Central memory CD8-positive, alpha-beta T cell (primary cell): Measurements from ENCODE around the gene TCERG1.

Experiments
- ATAC-seq: fragments of 150-1000 bp; cut with Tn5 transposase; replicated peaks from 2 replicates; pipeline ENCODE4 v1.10.0; 2022; ENCODE audit warnings: mild to moderate bottlenecking, moderate FRiP score, moderate number of reproducible peaks; ENCODE audit not compliant: poor library complexity, severe bottlenecking; ENCODE audit errors: extremely low read depth
- DNase-seq, 2 donors: peaks; one replicate each; pipeline ENCODE4 v3.0.0; 2021; ENCODE audit warnings: low spot score in 2 of 2
- H3K27ac Mint-ChIP-seq: one replicate; pipeline ENCODE4 v1.8.0; 2022; ENCODE audit warnings: low read depth, mild to moderate bottlenecking, moderate library complexity, mixed read lengths
- H3K27me3 Mint-ChIP-seq: one replicate; pipeline ENCODE4 v1.8.0; 2022; ENCODE audit warnings: mixed read lengths
- H3K36me3 Mint-ChIP-seq: one replicate; pipeline ENCODE4 v1.8.0; 2022; ENCODE audit warnings: mild to moderate bottlenecking, moderate library complexity, mixed read lengths; ENCODE audit not compliant: insufficient read depth
- H3K4me1 Mint-ChIP-seq: one replicate; pipeline ENCODE4 v1.8.0; 2022; ENCODE audit warnings: mixed read lengths
- H3K4me3 Mint-ChIP-seq: one replicate; pipeline ENCODE4 v1.8.0; 2022; ENCODE audit warnings: mild to moderate bottlenecking, moderate library complexity, mixed read lengths
- H3K9me3 Mint-ChIP-seq: one replicate; pipeline ENCODE4 v1.8.0; 2022; ENCODE audit warnings: mixed read lengths

TCERG1 gene

DNA sequence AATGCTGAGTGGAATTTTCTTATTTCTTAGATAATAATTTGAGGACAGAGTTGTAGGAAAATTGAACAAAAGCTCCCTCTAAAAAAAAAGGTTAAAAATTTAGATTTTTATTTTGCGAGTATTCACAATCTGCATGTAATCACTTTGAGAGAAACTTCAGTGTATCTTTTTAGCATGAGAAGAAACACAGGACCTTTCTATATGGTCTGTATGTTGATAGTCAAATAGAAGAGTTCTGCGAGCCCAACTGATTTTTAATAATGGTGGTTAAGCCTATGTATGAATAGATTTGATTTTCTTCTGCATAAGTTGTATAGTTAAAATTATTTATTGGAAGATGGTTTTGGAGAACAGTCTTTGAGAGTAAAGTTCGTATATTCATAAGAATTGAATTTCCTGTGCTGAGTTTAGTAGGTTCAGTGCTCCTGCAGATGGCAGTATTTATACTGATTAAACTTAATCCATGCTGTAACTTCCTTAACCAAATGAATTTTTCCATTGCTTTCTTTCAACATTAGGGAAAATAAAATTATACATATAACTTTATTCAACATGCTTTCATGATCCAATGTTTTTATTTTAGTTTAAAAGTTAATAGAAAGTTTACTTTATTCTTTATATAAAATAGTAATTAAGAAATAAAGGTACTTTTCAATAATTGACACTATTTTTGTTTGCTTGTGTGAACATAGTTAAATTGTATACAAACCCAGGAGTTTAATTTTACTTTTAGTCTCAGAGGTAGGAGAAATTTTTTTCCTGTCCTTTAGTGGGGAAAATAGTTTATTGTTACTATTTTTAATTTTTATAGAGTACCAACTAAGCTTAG lies 19.6 kb downstream of the TCERG1 start:
- H3K4me1 Mint-ChIP-seq, result peaks cover 37% of the 10 kb centered on the region
- ATAC-seq (no peak), DNase-seq (no peak)
- peak overlapping the region; percentile 3 for H3K27ac Mint-ChIP-seq
- H3K27me3 Mint-ChIP-seq, result no peaks in the 10 kb centered on the region
- H3K4me3 Mint-ChIP-seq, result no peak overlapping the region
- H3K9me3 Mint-ChIP-seq, result no peaks in the 10 kb centered on the region
- peaks cover 65% of the 10 kb centered on the region for H3K36me3 Mint-ChIP-seq

DNA sequence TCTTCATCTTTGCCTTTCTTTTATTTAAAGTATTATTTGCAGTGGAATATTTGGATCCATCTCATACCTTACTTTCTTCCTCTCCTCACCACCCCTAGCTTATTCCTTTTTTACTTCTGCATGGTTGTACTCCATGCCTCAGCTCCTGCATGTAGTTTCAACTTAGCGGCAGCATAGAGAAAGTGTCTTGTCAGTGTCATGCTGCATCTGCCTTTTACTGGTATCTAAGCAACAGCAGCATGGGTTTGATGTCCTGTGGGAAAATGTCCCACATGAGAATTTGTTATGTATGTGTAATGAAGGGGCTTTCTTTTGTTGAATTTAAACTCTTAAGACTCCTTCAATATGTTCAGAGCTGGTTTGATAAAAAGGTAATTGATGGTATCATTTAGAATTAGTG lies 20.6 kb downstream of the TCERG1 start:
- DNase-seq (no peak), ATAC-seq (no peak)
- Mint-ChIP-seq H3K9me3 (no peaks in the 10 kb centered on the region), H3K27ac (no peak overlapping the region), H3K4me3 (no peak overlapping the region), H3K36me3 (peaks cover 72% of the 10 kb centered on the region), H3K27me3 (no peaks in the 10 kb centered on the region), H3K4me1 (peaks cover 34% of the 10 kb centered on the region)

DNA sequence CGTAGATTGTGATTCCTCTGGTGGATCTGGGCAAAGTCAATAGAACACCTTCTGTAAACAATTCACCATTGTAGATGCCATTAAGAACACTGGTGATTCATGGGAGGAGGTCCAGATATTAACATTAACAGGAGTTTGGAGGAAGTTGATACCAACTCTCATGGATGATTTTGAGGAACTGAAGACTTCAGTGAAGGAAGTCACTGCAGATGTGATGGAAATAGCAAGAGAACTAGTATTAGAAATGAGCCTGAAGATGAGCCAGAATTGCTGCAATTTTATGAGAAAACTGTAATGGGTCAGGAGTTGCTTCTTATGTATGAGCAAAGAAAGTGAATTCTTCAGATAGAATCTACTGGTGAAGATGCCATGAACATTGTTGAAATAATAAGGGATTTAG lies 26.9 kb downstream of the TCERG1 start:
- no peak for ATAC-seq
- no peaks in the 10 kb centered on the region for H3K4me1 Mint-ChIP-seq
- no peaks in the 10 kb centered on the region for H3K9me3 Mint-ChIP-seq
- H3K36me3 Mint-ChIP-seq, result peaks cover 53% of the 10 kb centered on the region
- H3K27me3 Mint-ChIP-seq, result no peaks in the 10 kb centered on the region
- no peak for DNase-seq
- H3K4me3 Mint-ChIP-seq, result no peak overlapping the region
- H3K27ac Mint-ChIP-seq, result no peak overlapping the region

DNA sequence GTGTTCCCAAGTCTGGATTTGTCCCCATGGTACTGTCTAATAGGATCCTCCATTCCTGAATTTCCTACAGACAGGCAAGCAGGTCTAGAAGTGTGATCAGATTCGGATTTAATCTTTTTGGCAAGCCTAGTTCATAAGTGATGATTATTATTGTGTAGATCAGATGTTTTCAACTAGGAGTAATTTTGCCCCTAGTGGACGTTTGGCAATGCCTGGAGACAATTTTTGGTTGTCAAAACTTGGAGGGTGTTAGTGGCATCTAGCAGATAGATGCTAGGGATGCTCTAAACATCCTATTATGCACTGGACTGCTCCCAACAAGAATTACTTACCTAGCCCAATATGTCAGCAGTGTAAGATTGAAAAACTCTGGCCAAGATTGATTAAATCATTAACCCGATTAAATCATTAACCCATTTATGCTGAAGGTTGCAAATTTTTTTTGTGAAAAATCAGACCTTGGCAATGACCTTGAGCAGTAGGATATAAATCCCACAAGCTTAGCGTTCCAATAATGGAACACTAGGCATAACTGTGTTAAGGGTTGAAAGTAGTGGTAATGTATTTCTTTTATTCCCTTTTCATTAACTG lies 28.2 kb downstream of the TCERG1 start:
- Mint-ChIP-seq H3K27me3 (no peaks in the 10 kb centered on the region), H3K4me1 (no peaks in the 10 kb centered on the region), H3K27ac (no peak overlapping the region), H3K36me3 (peaks cover 55% of the 10 kb centered on the region), H3K4me3 (no peak overlapping the region), H3K9me3 (no peaks in the 10 kb centered on the region)
- ATAC-seq (no peak), DNase-seq (no peak)

DNA sequence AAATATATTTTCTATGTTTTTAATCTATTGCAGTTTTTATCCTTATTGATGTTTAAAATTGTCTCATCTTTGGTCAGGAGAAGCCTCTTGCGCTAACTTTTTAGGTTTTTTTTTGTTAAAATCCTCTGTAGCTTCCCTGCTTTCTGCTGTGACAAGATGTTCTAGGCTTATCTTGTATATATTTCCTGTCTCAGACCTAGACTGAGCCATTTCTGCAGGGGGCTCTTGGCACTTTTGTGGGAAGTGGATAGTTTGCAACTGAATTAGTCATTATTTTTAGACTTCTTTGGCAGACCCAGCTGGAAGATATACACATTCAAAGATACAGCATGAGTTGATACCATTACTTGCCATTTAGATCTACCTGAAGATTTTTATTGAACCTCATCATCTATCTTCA lies 28.8 kb downstream of the TCERG1 start:
- DNase-seq (no peak), ATAC-seq (no peak)
- no peaks in the 10 kb centered on the region for H3K27me3 Mint-ChIP-seq
- H3K36me3 Mint-ChIP-seq, result peaks cover 50% of the 10 kb centered on the region
- no peak overlapping the region for H3K27ac Mint-ChIP-seq
- no peak overlapping the region for H3K4me3 Mint-ChIP-seq
- H3K9me3 Mint-ChIP-seq, result no peaks in the 10 kb centered on the region
- no peaks in the 10 kb centered on the region for H3K4me1 Mint-ChIP-seq

DNA sequence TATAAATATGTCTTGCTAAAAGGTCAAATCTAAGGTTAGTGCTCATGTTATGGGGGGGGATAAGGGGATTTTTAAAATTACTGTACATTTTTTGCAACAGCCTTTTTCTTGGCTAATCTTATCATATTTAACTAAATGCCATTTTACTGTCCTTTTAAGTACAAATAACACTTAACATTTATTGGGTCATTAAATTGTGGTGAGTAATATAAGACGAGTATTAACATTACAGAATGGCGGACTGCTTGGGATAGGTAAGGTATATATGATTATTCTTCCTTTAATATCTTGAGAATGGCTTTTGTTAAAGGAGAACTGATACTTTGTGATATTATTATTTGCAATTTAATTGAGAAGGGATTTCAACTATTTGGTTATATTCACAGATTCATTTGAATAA lies 35.6 kb downstream of the TCERG1 start:
- no peaks in the 10 kb centered on the region for H3K27me3 Mint-ChIP-seq
- DNase-seq (no peak), ATAC-seq (no peak)
- H3K9me3 Mint-ChIP-seq, result no peaks in the 10 kb centered on the region
- H3K36me3 Mint-ChIP-seq, result peaks cover 54% of the 10 kb centered on the region
- no peak overlapping the region for H3K27ac Mint-ChIP-seq
- H3K4me1 Mint-ChIP-seq, result no peaks in the 10 kb centered on the region
- H3K4me3 Mint-ChIP-seq, result no peak overlapping the region

DNA sequence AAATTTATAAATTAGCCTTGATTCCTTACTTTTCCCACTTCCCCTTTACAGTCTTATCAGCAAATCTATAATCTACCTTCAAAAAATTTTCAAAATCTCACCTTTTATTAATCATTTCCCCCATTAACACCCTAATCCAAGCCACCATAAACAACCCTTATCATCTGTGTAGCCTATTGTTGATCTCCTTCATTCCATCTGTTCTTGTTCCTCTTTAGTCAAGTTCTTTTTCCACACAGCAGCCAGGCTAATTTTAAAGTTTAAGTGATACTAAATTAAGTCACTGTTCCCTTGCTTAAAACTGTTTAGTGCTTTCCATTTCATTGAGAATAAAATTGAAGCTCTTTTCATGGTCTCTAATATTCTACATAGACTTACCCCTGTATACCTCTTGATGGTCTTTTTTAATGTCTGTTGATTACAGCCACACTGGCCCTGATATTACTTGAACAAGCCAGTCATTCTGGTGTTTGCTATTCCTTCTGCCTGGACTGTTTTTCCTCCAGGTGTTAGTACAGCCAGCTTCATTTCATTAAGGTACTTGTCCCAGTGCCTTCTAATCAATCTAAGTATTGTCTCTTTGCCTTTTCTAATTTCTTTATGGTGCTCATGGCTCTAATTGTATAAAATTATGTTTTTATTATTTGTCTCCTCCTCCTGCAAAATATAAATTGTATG lies 37.7 kb downstream of the TCERG1 start:
- no peak overlapping the region for H3K27ac Mint-ChIP-seq
- H3K9me3 Mint-ChIP-seq, result no peaks in the 10 kb centered on the region
- ATAC-seq, result no peak
- DNase-seq, result no peak
- no peak overlapping the region for H3K4me3 Mint-ChIP-seq
- peaks cover 52% of the 10 kb centered on the region for H3K36me3 Mint-ChIP-seq
- no peaks in the 10 kb centered on the region for H3K27me3 Mint-ChIP-seq
- H3K4me1 Mint-ChIP-seq, result no peaks in the 10 kb centered on the region

DNA sequence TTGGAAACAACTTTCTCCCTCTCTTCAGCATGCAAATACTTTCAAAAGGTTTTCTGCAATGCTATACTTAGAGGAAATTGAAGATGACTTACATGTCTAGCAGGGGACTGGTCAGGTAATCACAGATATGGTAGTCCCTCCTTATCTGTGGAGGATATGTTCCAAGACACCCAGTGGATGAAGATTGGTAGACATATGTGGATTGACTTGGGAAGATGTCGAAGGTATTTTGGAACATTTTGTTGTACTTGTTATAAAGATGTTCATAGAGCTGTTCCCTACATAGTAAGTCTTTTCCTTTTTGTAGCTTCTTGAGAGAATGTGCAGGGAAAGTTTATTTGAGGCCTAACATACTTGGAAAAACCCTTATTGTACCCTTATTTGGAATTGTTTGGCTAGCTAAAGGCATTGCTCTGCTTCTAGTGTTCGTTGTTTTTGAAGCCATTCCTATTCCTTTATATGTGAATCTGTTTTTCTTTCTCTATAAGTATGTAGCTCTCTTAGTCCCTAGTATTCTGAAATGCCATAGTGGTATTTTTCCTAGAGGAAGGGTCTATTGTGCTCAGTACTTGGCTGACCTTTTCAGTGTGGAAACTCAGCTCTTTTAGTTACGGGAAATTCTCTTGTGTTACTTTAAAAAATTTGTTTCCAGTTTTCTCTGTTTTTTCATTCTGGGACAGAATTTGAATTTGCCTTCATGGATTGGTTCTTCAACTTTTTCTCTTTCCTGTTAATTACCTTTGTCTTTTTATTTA lies 43.1 kb downstream of the TCERG1 start:
- Mint-ChIP-seq H3K9me3 (no peaks in the 10 kb centered on the region), H3K4me1 (no peaks in the 10 kb centered on the region), H3K4me3 (no peak overlapping the region), H3K36me3 (peaks cover 28% of the 10 kb centered on the region), H3K27me3 (no peaks in the 10 kb centered on the region), H3K27ac (no peak overlapping the region)
- ATAC-seq (no peak), DNase-seq (no peak)

DNA sequence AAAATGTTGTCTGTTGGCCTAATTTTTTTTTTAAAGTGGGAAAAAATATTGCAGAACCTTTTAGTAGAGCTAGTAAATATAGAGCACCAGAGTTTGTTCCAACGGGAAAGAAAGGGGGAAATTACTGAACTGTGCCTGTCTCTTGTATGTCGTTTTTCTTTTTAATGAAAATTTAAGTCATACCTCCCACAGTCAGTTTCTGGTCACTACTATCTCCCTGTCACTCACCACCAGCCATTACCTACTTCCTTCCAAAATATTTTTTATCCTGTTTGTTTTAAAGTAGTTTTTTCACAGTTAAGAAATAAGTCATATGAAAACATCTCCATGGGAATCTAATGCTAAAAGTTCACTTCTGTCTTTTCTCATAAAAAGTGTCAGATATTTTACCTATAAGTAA lies 47.5 kb downstream of the TCERG1 start:
- peaks cover 9% of the 10 kb centered on the region for H3K4me1 Mint-ChIP-seq
- ATAC-seq, result no peak
- H3K9me3 Mint-ChIP-seq, result no peaks in the 10 kb centered on the region
- H3K27ac Mint-ChIP-seq, result no peak overlapping the region
- DNase-seq, result no peak
- no peak overlapping the region for H3K4me3 Mint-ChIP-seq
- H3K27me3 Mint-ChIP-seq, result no peaks in the 10 kb centered on the region
- H3K36me3 Mint-ChIP-seq, result peaks cover 19% of the 10 kb centered on the region

DNA sequence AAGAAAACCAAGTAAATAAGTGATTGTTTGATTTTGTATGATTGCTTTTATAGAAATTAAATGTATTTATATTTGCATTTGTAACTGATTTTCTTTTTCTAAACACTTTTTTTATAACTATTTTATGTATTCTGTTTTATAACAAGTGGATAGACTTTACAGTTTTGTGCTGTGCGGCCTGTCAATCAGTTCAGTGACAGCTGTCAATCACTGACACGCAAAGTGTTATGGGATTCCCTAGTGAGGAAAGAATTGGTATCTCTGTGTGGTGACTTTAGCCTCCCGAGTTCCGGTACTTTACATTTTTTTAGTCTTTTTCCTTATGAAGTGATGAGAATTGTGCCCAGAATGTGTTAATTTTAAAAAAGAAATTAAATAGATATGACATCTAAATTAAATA lies 52.5 kb downstream of the TCERG1 start:
- ATAC-seq, result no peak

DNA sequence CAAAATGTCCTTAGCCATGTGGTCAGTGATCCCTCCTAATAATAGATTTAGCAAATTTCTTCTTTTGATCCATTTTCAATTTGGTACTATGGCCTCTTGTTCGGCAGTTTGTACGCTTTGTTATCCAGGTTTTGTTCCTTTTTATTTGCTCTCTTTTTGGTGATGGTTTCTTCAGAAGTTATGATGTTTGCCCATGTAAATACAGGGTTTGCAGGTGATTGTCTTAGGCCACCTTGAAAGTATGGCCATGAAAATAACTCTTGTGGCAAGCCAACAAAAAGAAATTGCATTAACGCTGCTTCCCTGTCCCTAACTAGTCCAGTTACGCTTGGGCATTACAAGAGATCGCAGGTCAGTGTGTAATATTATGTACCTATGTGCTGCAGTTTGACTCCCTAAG lies 60.3 kb downstream of the TCERG1 start:
- H3K4me3 Mint-ChIP-seq, result no peak overlapping the region
- no peaks in the 10 kb centered on the region for H3K4me1 Mint-ChIP-seq
- peaks cover 63% of the 10 kb centered on the region for H3K36me3 Mint-ChIP-seq
- no peak overlapping the region for H3K27ac Mint-ChIP-seq
- no peaks in the 10 kb centered on the region for H3K27me3 Mint-ChIP-seq
- ATAC-seq, result no peak
- H3K9me3 Mint-ChIP-seq, result no peaks in the 10 kb centered on the region
- DNase-seq, result no peak

More for the DNA sequence above, 52.5 kb downstream of the TCERG1 start:
- Mint-ChIP-seq H3K27ac (no peak overlapping the region), H3K4me1 (peaks cover 9% of the 10 kb centered on the region), H3K9me3 (no peaks in the 10 kb centered on the region), H3K36me3 (peaks cover 25% of the 10 kb centered on the region), H3K27me3 (no peaks in the 10 kb centered on the region), H3K4me3 (no peak overlapping the region)
- DNase-seq, result no peak

DNA sequence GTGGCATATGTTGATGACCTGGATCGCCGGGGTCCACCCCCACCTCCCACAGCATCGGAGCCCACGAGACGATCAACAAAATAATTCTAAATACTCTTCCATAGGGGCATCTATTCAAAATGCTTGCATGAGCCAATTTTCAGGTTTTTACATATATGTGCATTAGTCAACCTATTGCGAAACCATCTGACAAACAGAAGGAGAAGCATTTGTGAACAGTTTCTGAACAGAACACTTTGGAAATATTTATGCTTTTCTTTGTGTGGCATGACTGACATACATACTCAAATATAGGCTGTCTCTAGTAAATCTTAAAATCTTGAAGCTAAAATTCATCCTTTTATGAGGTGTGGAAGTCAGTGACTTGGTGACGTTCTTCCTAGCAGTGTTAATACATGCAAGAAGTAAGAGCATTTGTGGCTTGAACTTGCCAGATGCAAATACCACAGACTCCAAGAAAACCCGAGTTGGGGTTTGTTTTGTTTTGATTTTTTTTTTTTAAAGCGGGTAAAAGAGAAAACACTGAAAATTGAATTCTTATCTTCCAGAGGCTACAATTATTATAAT lies 63.5 kb downstream of the TCERG1 start:
- no peak overlapping the region for H3K27ac Mint-ChIP-seq
- H3K27me3 Mint-ChIP-seq, result no peaks in the 10 kb centered on the region
- DNase-seq, result no peak
- H3K4me3 Mint-ChIP-seq, result no peak overlapping the region
- no peak for ATAC-seq
- peaks cover 51% of the 10 kb centered on the region for H3K36me3 Mint-ChIP-seq
- H3K4me1 Mint-ChIP-seq, result no peaks in the 10 kb centered on the region
- no peaks in the 10 kb centered on the region for H3K9me3 Mint-ChIP-seq
